K562 (cell line): ENCODE data around the gene MAPKAPK2. TPM values are rescaled to one million over a fixed set of nuclear protein-coding genes. Genes with fewer than 3 reads are reported as not detected.

ENCODE experiments used
- LEF1 ChIP-seq: fragments of 450-650 bp; IDR thresholded peaks from 2 replicates; pipeline ENCODE4 v1.6.1; 2016; ENCODE audit warnings: mild to moderate bottlenecking
- SRSF7 ChIP-seq: fragments of 200-400 bp; formaldehyde crosslinking; optimal IDR thresholded peaks from 2 replicates; pipeline ENCODE3; 2017; ENCODE audit warnings: mild to moderate bottlenecking, low read depth, low read length
- ZBED1 ChIP-seq: IDR thresholded peaks from 2 replicates; pipeline ENCODE4 v1.6.1; 2014
- ZNF175 ChIP-seq: fragments of 200-800 bp; sonication (Bioruptor generic); IDR thresholded peaks from 2 replicates; pipeline ENCODE4 v1.6.1; 2016; ENCODE audit warnings: low read depth, mild to moderate bottlenecking, missing genetic modification characterization, missing compliant biosample characterization
- polyA plus RNA-seq, 8 experiments: library from polyadenylated mRNA; depleted of rRNA in 4 of 8; stranded (reverse) in 5 of 8; unstranded in 3 of 8; fragments of >200 nt; fragmentation: Nextera tagmentation in 2 of 8; fragmentation: Illumina TruSeq in 1 of 8; extraction: Ambion mirVana in 2 of 8; extraction: Trizol in 1 of 8; gene quantifications; 2 replicates each; pipeline versions ENCODE4 v1.2.1 to v1.2.3, GENCODE V29; 2011 to 2014; ENCODE audit warnings: inconsistent platforms in 1 of 8, missing spikeins in 1 of 8
- total RNA-seq, 7 experiments: library from RNA; depleted of rRNA in 6 of 7; stranded (reverse); fragments of >200 nt in 6 of 7; fragmentation: Illumina TruSeq in 2 of 7; extraction: Trizol in 2 of 7; gene quantifications; 2 replicates each; pipeline versions ENCODE4 v1.2.1 to v1.2.3, GENCODE V29; 2011 to 2021; ENCODE audit warnings: low replicate concordance in 1 of 7
- TF ChIP-seq, protein P1 (sequence below): sonication (generic); formaldehyde crosslinking; IDR thresholded peaks from 2 replicates; pipeline ENCODE4 v1.8.1; 2023; ENCODE audit warnings: mild to moderate bottlenecking, missing genetic modification reagents
- TF ChIP-seq, protein P2 (sequence below): fragments of 250-450 bp; sonication (Bioruptor Pico); IDR thresholded peaks from 2 replicates; pipeline ENCODE4 v1.5.0; 2021; ENCODE audit warnings: mild to moderate bottlenecking, borderline replicate concordance
- TF ChIP-seq, protein P3 (sequence below), 2 experiments: IDR thresholded peaks in 1 of 2; conservative IDR thresholded peaks in 1 of 2; 2 replicates each; pipeline ENCODE4 v1.6.1; 2016; ENCODE audit warnings: low read depth in 2 of 2, mild to moderate bottlenecking in 1 of 2, missing compliant biosample characterization in 1 of 2, missing genetic modification characterization in 1 of 2, moderate library complexity in 1 of 2
- TF ChIP-seq, protein P4 (sequence below): fragments of 450-650 bp; IDR thresholded peaks from 2 replicates; pipeline ENCODE4 v1.6.1; 2016; ENCODE audit warnings: low read depth

The MAPKAPK2 gene
- total and polyA plus RNA-seq, 9 of the 15 experiments (the other 6 are each of a cell fraction or from before 2014, with no cell fraction given), result 0.63 to 94.2 (median 52.1) TPM

DNA sequence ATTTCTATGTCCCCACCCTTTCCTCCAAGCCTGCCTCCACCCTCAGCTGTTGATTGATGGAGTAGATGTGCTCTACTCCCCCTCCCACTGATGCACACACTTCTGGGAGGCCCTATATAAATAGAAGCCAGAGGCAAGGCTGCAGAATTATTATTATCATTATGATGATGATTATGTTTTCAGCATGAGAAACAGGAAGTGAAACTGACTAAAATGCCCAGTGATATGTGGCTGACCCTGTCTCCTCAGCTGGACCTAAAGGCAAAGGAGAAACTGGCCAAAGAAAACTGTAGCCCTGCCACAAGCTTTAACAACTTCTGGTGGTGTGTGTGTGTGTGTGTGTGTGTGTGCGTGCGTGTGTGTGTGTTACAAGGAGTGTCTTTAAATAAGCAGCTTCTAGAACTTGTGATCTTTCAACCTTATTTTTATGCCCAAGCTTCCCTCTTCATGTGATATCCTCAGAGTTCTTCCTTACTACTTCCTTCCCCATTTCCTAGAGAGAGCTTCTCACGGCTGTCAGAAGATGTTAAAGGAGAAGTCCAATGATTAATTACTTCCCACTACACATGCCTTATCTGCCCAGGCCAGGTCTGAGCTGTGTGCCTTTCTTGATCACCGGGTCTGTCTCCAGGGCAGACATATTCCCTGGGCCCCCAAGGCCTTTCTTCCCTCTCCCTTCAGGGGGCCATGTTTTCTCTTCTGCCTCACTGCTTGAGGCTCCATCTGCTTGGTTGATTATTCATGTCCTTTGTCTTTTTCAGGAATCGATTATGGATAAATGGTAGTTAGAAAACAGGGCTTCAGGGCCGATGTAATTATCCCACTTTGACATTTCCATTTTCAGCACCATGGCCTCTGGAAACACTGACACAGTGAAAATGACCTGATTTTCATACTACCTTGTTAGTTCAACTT lies 11.6 kb upstream of the MAPKAPK2 start (continued):
- TF ChIP-seq, protein P1, sequence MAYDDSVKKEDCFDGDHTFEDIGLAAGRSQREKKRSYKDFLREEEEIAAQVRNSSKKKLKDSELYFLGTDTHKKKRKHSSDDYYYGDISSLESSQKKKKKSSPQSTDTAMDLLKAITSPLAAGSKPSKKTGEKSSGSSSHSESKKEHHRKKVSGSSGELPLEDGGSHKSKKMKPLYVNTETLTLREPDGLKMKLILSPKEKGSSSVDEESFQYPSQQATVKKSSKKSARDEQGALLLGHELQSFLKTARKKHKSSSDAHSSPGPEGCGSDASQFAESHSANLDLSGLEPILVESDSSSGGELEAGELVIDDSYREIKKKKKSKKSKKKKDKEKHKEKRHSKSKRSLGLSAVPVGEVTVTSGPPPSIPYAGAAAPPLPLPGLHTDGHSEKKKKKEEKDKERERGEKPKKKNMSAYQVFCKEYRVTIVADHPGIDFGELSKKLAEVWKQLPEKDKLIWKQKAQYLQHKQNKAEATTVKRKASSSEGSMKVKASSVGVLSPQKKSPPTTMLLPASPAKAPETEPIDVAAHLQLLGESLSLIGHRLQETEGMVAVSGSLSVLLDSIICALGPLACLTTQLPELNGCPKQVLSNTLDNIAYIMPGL (CRISPR knock-in tag), result no peak
- no peak for TF ChIP-seq SRSF7
- TF ChIP-seq ZNF175, result peak; percentile 87
- peak; percentile 99 for TF ChIP-seq LEF1
- peak; percentile 88; the same call in 1 of the 2 replicates for TF ChIP-seq ZBED1
- TF ChIP-seq, protein P2, sequence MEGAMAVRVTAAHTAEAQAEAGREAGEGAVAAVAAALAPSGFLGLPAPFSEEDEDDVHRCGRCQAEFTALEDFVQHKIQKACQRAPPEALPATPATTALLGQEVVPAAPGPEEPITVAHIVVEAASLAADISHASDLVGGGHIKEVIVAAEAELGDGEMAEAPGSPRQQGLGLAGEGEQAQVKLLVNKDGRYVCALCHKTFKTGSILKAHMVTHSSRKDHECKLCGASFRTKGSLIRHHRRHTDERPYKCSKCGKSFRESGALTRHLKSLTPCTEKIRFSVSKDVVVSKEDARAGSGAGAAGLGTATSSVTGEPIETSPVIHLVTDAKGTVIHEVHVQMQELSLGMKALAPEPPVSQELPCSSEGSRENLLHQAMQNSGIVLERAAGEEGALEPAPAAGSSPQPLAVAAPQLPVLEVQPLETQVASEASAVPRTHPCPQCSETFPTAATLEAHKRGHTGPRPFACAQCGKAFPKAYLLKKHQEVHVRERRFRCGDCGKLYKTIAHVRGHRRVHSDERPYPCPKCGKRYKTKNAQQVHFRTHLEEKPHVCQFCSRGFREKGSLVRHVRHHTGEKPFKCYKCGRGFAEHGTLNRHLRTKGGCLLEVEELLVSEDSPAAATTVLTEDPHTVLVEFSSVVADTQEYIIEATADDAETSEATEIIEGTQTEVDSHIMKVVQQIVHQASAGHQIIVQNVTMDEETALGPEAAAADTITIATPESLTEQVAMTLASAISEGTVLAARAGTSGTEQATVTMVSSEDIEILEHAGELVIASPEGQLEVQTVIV, result no peak
- TF ChIP-seq, protein P3, sequence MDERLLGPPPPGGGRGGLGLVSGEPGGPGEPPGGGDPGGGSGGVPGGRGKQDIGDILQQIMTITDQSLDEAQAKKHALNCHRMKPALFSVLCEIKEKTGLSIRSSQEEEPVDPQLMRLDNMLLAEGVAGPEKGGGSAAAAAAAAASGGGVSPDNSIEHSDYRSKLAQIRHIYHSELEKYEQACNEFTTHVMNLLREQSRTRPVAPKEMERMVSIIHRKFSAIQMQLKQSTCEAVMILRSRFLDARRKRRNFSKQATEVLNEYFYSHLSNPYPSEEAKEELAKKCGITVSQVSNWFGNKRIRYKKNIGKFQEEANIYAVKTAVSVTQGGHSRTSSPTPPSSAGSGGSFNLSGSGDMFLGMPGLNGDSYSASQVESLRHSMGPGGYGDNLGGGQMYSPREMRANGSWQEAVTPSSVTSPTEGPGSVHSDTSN (CRISPR knock-in tag; IDR thresholded peaks at IDR 0.05; ENCODE audit: low read depth), result peak; percentile 99
- TF ChIP-seq, protein P3 (tag; conservative IDR thresholded peaks at IDR 0.05; ENCODE audit: low read depth), result peak; percentile 100
- TF ChIP-seq, protein P4, sequence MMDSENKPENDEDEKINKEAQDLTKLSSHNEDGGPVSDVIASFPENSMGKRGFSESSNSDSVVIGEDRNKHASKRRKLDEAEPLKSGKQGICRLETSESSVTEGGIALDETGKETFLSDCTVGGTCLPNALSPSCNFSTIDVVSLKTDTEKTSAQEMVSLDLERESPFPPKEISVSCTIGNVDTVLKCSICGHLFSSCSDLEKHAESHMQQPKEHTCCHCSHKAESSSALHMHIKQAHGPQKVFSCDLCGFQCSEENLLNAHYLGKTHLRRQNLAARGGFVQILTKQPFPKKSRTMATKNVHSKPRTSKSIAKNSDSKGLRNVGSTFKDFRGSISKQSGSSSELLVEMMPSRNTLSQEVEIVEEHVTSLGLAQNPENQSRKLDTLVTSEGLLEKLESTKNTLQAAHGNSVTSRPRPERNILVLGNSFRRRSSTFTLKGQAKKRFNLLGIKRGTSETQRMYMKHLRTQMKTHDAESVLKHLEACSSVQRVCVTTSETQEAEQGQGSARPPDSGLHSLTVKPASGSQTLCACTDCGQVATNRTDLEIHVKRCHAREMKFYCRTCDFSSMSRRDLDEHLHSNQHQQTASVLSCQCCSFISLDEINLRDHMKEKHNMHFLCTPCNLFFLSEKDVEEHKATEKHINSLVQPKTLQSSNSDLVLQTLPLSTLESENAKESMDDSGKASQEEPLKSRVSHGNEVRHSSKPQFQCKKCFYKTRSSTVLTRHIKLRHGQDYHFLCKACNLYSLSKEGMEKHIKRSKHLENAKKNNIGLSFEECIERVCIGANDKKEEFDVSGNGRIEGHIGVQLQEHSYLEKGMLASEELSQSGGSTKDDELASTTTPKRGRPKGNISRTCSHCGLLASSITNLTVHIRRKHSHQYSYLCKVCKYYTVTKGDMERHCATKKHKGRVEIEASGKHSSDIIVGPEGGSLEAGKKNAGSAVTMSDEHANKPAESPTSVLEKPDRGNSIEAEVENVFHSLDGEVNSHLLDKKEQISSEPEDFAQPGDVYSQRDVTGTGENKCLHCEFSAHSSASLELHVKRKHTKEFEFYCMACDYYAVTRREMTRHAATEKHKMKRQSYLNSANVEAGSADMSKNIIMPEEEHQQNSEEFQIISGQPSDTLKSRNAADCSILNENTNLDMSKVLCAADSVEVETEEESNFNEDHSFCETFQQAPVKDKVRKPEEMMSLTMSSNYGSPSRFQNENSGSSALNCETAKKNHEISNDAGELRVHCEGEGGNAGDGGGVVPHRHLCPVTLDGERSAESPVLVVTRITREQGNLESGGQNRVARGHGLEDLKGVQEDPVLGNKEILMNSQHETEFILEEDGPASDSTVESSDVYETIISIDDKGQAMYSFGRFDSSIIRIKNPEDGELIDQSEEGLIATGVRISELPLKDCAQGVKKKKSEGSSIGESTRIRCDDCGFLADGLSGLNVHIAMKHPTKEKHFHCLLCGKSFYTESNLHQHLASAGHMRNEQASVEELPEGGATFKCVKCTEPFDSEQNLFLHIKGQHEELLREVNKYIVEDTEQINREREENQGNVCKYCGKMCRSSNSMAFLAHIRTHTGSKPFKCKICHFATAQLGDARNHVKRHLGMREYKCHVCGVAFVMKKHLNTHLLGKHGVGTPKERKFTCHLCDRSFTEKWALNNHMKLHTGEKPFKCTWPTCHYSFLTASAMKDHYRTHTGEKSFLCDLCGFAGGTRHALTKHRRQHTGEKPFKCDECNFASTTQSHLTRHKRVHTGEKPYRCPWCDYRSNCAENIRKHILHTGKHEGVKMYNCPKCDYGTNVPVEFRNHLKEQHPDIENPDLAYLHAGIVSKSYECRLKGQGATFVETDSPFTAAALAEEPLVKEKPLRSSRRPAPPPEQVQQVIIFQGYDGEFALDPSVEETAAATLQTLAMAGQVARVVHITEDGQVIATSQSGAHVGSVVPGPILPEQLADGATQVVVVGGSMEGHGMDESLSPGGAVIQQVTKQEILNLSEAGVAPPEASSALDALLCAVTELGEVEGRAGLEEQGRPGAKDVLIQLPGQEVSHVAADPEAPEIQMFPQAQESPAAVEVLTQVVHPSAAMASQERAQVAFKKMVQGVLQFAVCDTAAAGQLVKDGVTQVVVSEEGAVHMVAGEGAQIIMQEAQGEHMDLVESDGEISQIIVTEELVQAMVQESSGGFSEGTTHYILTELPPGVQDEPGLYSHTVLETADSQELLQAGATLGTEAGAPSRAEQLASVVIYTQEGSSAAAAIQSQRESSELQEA, result no peak; the same call in 1 of the 2 replicates
